ENCODE data around the gene DPP10.

Gene DPP10

GRCh38 chr2:114949228-114949804, 506.9 kb downstream of the DPP10 start:
- Histone ChIP-seq H3K36me3 (ENCODE audit: control insufficient read depth in 1 of 2, insufficient read depth in 2 of 2, low read length in 2 of 2) (no peaks in the 10 kb centered on the region), H2BK12ac (ENCODE audit: low read length) (no peak overlapping the region), H3K4me1 (ENCODE audit: control insufficient read depth in 1 of 2, insufficient read depth in 2 of 2, low read length in 2 of 2) (no peaks in the 10 kb centered on the region), H3K9me3 (ENCODE audit: insufficient read depth, low read depth, low read length) (no peaks in the 10 kb centered on the region), H3K79me1 (ENCODE audit: low read length) (no peaks in the 10 kb centered on the region), H2AFZ (ENCODE audit: insufficient read depth, low read length, poor library complexity) (no peak overlapping the region), H3K23ac (ENCODE audit: low read length) (no peak overlapping the region), H3K27ac (ENCODE audit: low read depth, low read length) (no peak overlapping the region), H3K4me3 (ENCODE audit: low read depth, low read length) (no peak overlapping the region), H4K8ac (ENCODE audit: low read depth, low read length) (no peak overlapping the region), H2AK5ac (ENCODE audit: low read length) (no peak overlapping the region), H4K12ac (ENCODE audit: low read depth, low read length) (no peak overlapping the region), H2BK120ac (ENCODE audit: insufficient read depth, low read length, poor library complexity) (no peak overlapping the region), H3K79me2 (ENCODE audit: control insufficient read depth, insufficient read depth, low read length, poor library complexity) (no peaks in the 10 kb centered on the region), H4K91ac (ENCODE audit: low read depth, low read length) (no peak overlapping the region), H3K4me2 (ENCODE audit: low read length) (no peak overlapping the region), H3K14ac (ENCODE audit: low read length) (no peak overlapping the region), H2BK5ac (ENCODE audit: low read depth, low read length, poor library complexity) (no peak overlapping the region), H3K4ac (ENCODE audit: low read depth, low read length) (no peak overlapping the region), H3K27me3 (ENCODE audit: insufficient read depth, low read length) (no peaks in the 10 kb centered on the region), H3K18ac (ENCODE audit: low read length) (no peak overlapping the region), H3K9ac (ENCODE audit: low read length) (no peak overlapping the region)
- WGBS (ENCODE audit: extremely low coverage, insufficient coverage, insufficient read length): no CpG with 5 or more reads among the region's 2 CpGs
- no peak for DNase-seq

GRCh38 chr2:114960389-114960788, 517.9 kb downstream of the DPP10 start:
- Histone ChIP-seq H3K9me3 (ENCODE audit: insufficient read depth, low read depth, low read length) (no peaks in the 10 kb centered on the region), H3K36me3 (ENCODE audit: control insufficient read depth in 1 of 2, insufficient read depth in 2 of 2, low read length in 2 of 2) (no peaks in the 10 kb centered on the region), H3K9ac (ENCODE audit: low read length) (no peak overlapping the region), H2AK5ac (ENCODE audit: low read length) (no peak overlapping the region), H3K4me2 (ENCODE audit: low read length) (no peak overlapping the region), H3K14ac (ENCODE audit: low read length) (no peak overlapping the region), H2BK12ac (ENCODE audit: low read length) (no peak overlapping the region), H4K8ac (ENCODE audit: low read depth, low read length) (no peak overlapping the region), H4K12ac (ENCODE audit: low read depth, low read length) (no peak overlapping the region), H3K27me3 (ENCODE audit: insufficient read depth, low read length) (no peaks in the 10 kb centered on the region), H4K91ac (ENCODE audit: low read depth, low read length) (no peak overlapping the region), H3K79me2 (ENCODE audit: control insufficient read depth, insufficient read depth, low read length, poor library complexity) (no peaks in the 10 kb centered on the region), H3K4ac (ENCODE audit: low read depth, low read length) (no peak overlapping the region), H3K4me1 (ENCODE audit: control insufficient read depth in 1 of 2, insufficient read depth in 2 of 2, low read length in 2 of 2) (no peaks in the 10 kb centered on the region), H3K4me3 (ENCODE audit: low read depth, low read length) (no peak overlapping the region), H2AFZ (ENCODE audit: insufficient read depth, low read length, poor library complexity) (no peak overlapping the region), H3K23ac (ENCODE audit: low read length) (no peak overlapping the region), H2BK120ac (ENCODE audit: insufficient read depth, low read length, poor library complexity) (no peak overlapping the region), H2BK5ac (ENCODE audit: low read depth, low read length, poor library complexity) (no peak overlapping the region), H3K18ac (ENCODE audit: low read length) (no peak overlapping the region), H3K27ac (ENCODE audit: low read depth, low read length) (no peak overlapping the region), H3K79me1 (ENCODE audit: low read length) (no peaks in the 10 kb centered on the region)
- WGBS (ENCODE audit: extremely low coverage, insufficient coverage, insufficient read length): no CpG with 5 or more reads among the region's 5 CpGs
- DNase-seq: no peak

GRCh38 chr2:114962532-114962931, 520.1 kb downstream of the DPP10 start:
- no peak overlapping the region for H3K23ac ChIP-seq (ENCODE audit: low read length)
- H2BK120ac ChIP-seq (ENCODE audit: insufficient read depth, low read length, poor library complexity): no peak overlapping the region
- no peak overlapping the region for H4K91ac ChIP-seq (ENCODE audit: low read depth, low read length)
- no peaks in the 10 kb centered on the region for H3K79me2 ChIP-seq (ENCODE audit: control insufficient read depth, insufficient read depth, low read length, poor library complexity)
- H3K14ac ChIP-seq (ENCODE audit: low read length): no peak overlapping the region
- H4K12ac ChIP-seq (ENCODE audit: low read depth, low read length): no peak overlapping the region
- no peaks in the 10 kb centered on the region for H3K36me3 ChIP-seq (ENCODE audit: control insufficient read depth in 1 of 2, insufficient read depth in 2 of 2, low read length in 2 of 2)
- H3K27me3 ChIP-seq (ENCODE audit: insufficient read depth, low read length): no peaks in the 10 kb centered on the region
- no peak overlapping the region for H3K27ac ChIP-seq (ENCODE audit: low read depth, low read length)
- no peak overlapping the region for H2BK5ac ChIP-seq (ENCODE audit: low read depth, low read length, poor library complexity)
- H4K8ac ChIP-seq (ENCODE audit: low read depth, low read length): no peak overlapping the region
- no peaks in the 10 kb centered on the region for H3K9me3 ChIP-seq (ENCODE audit: insufficient read depth, low read depth, low read length)
- no peak overlapping the region for H3K4me2 ChIP-seq (ENCODE audit: low read length)
- no peaks in the 10 kb centered on the region for H3K4me1 ChIP-seq (ENCODE audit: control insufficient read depth in 1 of 2, insufficient read depth in 2 of 2, low read length in 2 of 2)
- WGBS (ENCODE audit: extremely low coverage, insufficient coverage, insufficient read length): no CpG with 5 or more reads among the region's 3 CpGs
- no peaks in the 10 kb centered on the region for H3K79me1 ChIP-seq (ENCODE audit: low read length)
- no peak overlapping the region for H3K9ac ChIP-seq (ENCODE audit: low read length)
- H3K4me3 ChIP-seq (ENCODE audit: low read depth, low read length): no peak overlapping the region
- DNase-seq: no peak
- no peak overlapping the region for H2AFZ ChIP-seq (ENCODE audit: insufficient read depth, low read length, poor library complexity)
- no peak overlapping the region for H2AK5ac ChIP-seq (ENCODE audit: low read length)
- no peak overlapping the region for H3K18ac ChIP-seq (ENCODE audit: low read length)
- no peak overlapping the region for H2BK12ac ChIP-seq (ENCODE audit: low read length)
- no peak overlapping the region for H3K4ac ChIP-seq (ENCODE audit: low read depth, low read length)

GRCh38 chr2:114968748-114969400, 526.4 kb downstream of the DPP10 start:
- Histone ChIP-seq H3K4me1 (ENCODE audit: control insufficient read depth in 1 of 2, insufficient read depth in 2 of 2, low read length in 2 of 2) (no peaks in the 10 kb centered on the region), H2AFZ (ENCODE audit: insufficient read depth, low read length, poor library complexity) (no peak overlapping the region)
- WGBS (ENCODE audit: extremely low coverage, insufficient coverage, insufficient read length): no CpG with 5 or more reads among the region's 2 CpGs

More at GRCh38 chr2:114968748-114969400, 526.4 kb downstream of the DPP10 start:
- Histone ChIP-seq H4K8ac (ENCODE audit: low read depth, low read length) (no peak overlapping the region), H3K14ac (ENCODE audit: low read length) (no peak overlapping the region), H4K91ac (ENCODE audit: low read depth, low read length) (no peak overlapping the region), H2AK5ac (ENCODE audit: low read length) (no peak overlapping the region), H3K36me3 (ENCODE audit: control insufficient read depth in 1 of 2, insufficient read depth in 2 of 2, low read length in 2 of 2) (no peaks in the 10 kb centered on the region), H3K27ac (ENCODE audit: low read depth, low read length) (no peak overlapping the region), H3K4me3 (ENCODE audit: low read depth, low read length) (no peak overlapping the region), H3K9me3 (ENCODE audit: insufficient read depth, low read depth, low read length) (no peaks in the 10 kb centered on the region), H3K9ac (ENCODE audit: low read length) (no peak overlapping the region), H3K27me3 (ENCODE audit: insufficient read depth, low read length) (no peaks in the 10 kb centered on the region), H3K4me2 (ENCODE audit: low read length) (no peak overlapping the region), H4K12ac (ENCODE audit: low read depth, low read length) (no peak overlapping the region), H2BK5ac (ENCODE audit: low read depth, low read length, poor library complexity) (no peak overlapping the region), H2BK120ac (ENCODE audit: insufficient read depth, low read length, poor library complexity) (no peak overlapping the region), H3K79me2 (ENCODE audit: control insufficient read depth, insufficient read depth, low read length, poor library complexity) (no peaks in the 10 kb centered on the region), H3K23ac (ENCODE audit: low read length) (no peak overlapping the region), H3K4ac (ENCODE audit: low read depth, low read length) (no peak overlapping the region), H3K18ac (ENCODE audit: low read length) (no peak overlapping the region), H2BK12ac (ENCODE audit: low read length) (no peak overlapping the region), H3K79me1 (ENCODE audit: low read length) (no peaks in the 10 kb centered on the region)
- no peak for DNase-seq
